ENCODE data around the gene LAMB3.

DNA sequence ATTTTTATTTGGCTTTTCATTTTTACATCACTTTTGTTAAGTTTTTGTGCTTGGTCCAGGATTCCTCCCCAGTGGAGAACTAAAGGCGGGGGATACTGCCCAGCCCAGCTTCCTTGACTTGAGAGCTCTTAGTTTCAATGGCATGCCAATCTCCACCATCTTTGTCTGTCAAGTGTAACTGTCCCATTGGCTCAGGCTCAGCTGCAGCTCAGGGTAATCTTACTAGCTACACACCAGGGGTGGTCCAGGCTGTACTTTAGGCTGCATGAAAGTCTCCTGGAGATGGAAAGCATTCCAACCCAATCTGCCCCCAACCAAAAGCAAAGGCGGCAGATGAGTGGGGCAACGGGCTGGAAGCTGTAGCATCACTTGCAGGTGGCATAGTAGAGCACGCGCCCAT, 37.3 kb downstream of the LAMB3 start:
- TF ChIP-seq, protein P1, sequence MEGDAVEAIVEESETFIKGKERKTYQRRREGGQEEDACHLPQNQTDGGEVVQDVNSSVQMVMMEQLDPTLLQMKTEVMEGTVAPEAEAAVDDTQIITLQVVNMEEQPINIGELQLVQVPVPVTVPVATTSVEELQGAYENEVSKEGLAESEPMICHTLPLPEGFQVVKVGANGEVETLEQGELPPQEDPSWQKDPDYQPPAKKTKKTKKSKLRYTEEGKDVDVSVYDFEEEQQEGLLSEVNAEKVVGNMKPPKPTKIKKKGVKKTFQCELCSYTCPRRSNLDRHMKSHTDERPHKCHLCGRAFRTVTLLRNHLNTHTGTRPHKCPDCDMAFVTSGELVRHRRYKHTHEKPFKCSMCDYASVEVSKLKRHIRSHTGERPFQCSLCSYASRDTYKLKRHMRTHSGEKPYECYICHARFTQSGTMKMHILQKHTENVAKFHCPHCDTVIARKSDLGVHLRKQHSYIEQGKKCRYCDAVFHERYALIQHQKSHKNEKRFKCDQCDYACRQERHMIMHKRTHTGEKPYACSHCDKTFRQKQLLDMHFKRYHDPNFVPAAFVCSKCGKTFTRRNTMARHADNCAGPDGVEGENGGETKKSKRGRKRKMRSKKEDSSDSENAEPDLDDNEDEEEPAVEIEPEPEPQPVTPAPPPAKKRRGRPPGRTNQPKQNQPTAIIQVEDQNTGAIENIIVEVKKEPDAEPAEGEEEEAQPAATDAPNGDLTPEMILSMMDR (IDR thresholded peaks at IDR 0.05) = no peak
- no peak for TF ChIP-seq POLR2A (IDR thresholded peaks at IDR 0.05)

Measured in lower leg skin (tissue), 3 donors.